Neural cell (in vitro differentiated cells): ENCODE data around the gene COPZ2. TPM values are rescaled to one million over a fixed set of nuclear protein-coding genes. Genes with fewer than 3 reads are reported as not detected.

ENCODE experiments used
- H2AFZ ChIP-seq: fragments of 200-600, 300-800 bp; sonication (generic), shearing (Covaris generic); 2 replicates; pipeline ENCODE4 v1.6.0; 2014; ENCODE audit warnings: low read depth, mild to moderate bottlenecking, antibody characterized with exemption, low read length, moderate library complexity
- H3F3A ChIP-seq: fragments of 200-600 bp; shearing (Covaris generic); 2 replicates; pipeline ENCODE4 v1.6.1; 2016; ENCODE audit warnings: mild to moderate bottlenecking, moderate library complexity, mixed read lengths, antibody characterized with exemption, low read length; ENCODE audit not compliant: insufficient read depth, poor library complexity, severe bottlenecking
- H3K27ac ChIP-seq: fragments of 200-600, 300-800 bp; sonication (generic), shearing (Covaris generic); 2 replicates; pipeline ENCODE4 v1.5.1; 2014; ENCODE audit warnings: mild to moderate bottlenecking, low read length, moderate library complexity
- H3K27me3 ChIP-seq: fragments of 300-800, 200-600 bp; sonication (generic), shearing (Covaris generic); 2 replicates; pipeline ENCODE4 v1.6.0; 2014; ENCODE audit warnings: mild to moderate bottlenecking, low read depth, low read length, moderate library complexity; ENCODE audit not compliant: insufficient read depth
- H3K36me3 ChIP-seq: fragments of 300-800, 200-600 bp; sonication (generic), shearing (Covaris generic); 2 replicates; pipeline ENCODE4 v1.5.1; 2014; ENCODE audit warnings: mild to moderate bottlenecking, antibody characterized with exemption, low read length, moderate library complexity; ENCODE audit not compliant: insufficient read depth
- H3K4me2 ChIP-seq: fragments of 300-800, 200-600 bp; sonication (generic), shearing (Covaris generic); 2 replicates; pipeline ENCODE4 v1.6.0; 2014; ENCODE audit warnings: mild to moderate bottlenecking, low read length
- H3K4me3 ChIP-seq: fragments of 300-800, 200-600 bp; sonication (generic), shearing (Covaris generic); 2 replicates; pipeline ENCODE4 v1.5.1; 2014; ENCODE audit warnings: mild to moderate bottlenecking, low read length, moderate library complexity
- H3K79me2 ChIP-seq: fragments of 200-600 bp; shearing (Covaris generic); replicated peaks from 2 replicates; pipeline ENCODE4 v1.6.0; 2014; ENCODE audit warnings: mild to moderate bottlenecking, low read length, moderate library complexity; ENCODE audit not compliant: insufficient read depth
- H3K9ac ChIP-seq: fragments of 300-800, 200-600 bp; sonication (generic), shearing (Covaris generic); 2 replicates; pipeline ENCODE4 v1.6.1; 2016; ENCODE audit warnings: mild to moderate bottlenecking, low read length, mixed read lengths
- H3K9me2 ChIP-seq: fragments of 200-600 bp; shearing (Covaris generic); 2 replicates; pipeline ENCODE4 v1.6.1; 2016; ENCODE audit warnings: mild to moderate bottlenecking, low read length, mixed read lengths; ENCODE audit not compliant: insufficient read depth
- H3K9me3 ChIP-seq: fragments of 200-600, 300-800 bp; sonication (generic), shearing (Covaris generic); 2 replicates; pipeline ENCODE4 v1.6.1; 2016; ENCODE audit warnings: mild to moderate bottlenecking, mixed run types, low read length, moderate library complexity, mixed read lengths
- H4K20me1 ChIP-seq: fragments of 200-600 bp; shearing (Covaris generic); 2 replicates; pipeline ENCODE4 v1.6.1; 2016; ENCODE audit warnings: mild to moderate bottlenecking, mixed run types; ENCODE audit not compliant: insufficient read depth
- CTCF ChIP-seq: fragments of 450-650 bp; IDR thresholded peaks from 2 replicates; pipeline ENCODE4 v1.5.1; 2014; ENCODE audit warnings: antibody characterized with exemption, mild to moderate bottlenecking, moderate library complexity; ENCODE audit not compliant: poor library complexity, severe bottlenecking
- EP300 ChIP-seq: fragments of 450-650 bp; conservative IDR thresholded peaks from 2 replicates; pipeline ENCODE4 v1.6.1; 2014; ENCODE audit warnings: antibody characterized with exemption, mild to moderate bottlenecking, moderate library complexity; ENCODE audit not compliant: poor library complexity, severe bottlenecking
- EZH2 ChIP-seq: fragments of 200-600, 300-800 bp; shearing (Covaris generic), sonication (generic); IDR thresholded peaks from 2 replicates; pipeline ENCODE4 v1.6.1; 2014; ENCODE audit warnings: antibody characterized with exemption, low read length, borderline replicate concordance, mild to moderate bottlenecking; ENCODE audit not compliant: insufficient read depth, poor library complexity, severe bottlenecking
- MXI1 ChIP-seq: fragments of 450-650 bp; conservative IDR thresholded peaks from 2 replicates; pipeline ENCODE4 v1.6.1; 2014; ENCODE audit warnings: antibody characterized with exemption, mild to moderate bottlenecking; ENCODE audit not compliant: poor library complexity, severe bottlenecking
- POLR2AphosphoS5 ChIP-seq: IDR thresholded peaks from 2 replicates; pipeline ENCODE4 v1.6.1; 2012
- RAD21 ChIP-seq: fragments of 450-650 bp; conservative IDR thresholded peaks from 2 replicates; pipeline ENCODE4 v1.6.1; 2014; ENCODE audit warnings: antibody characterized with exemption, mild to moderate bottlenecking, moderate library complexity
- REST ChIP-seq: IDR thresholded peaks from 2 replicates; pipeline ENCODE4 v1.6.1; 2012; ENCODE audit warnings: borderline replicate concordance
- SMC3 ChIP-seq: fragments of 450-650 bp; conservative IDR thresholded peaks from 2 replicates; pipeline ENCODE4 v1.6.1; 2014; ENCODE audit warnings: antibody characterized with exemption, mild to moderate bottlenecking, moderate library complexity; ENCODE audit not compliant: poor library complexity
- TAF1 ChIP-seq: IDR thresholded peaks from 2 replicates; pipeline ENCODE4 v1.6.1; 2012; ENCODE audit warnings: low read depth
- polyA plus RNA-seq: library from polyadenylated mRNA; depleted of rRNA; stranded (reverse); fragments of >200 nt; gene quantifications from 2 replicates; pipeline ENCODE4 v1.2.3, GENCODE V29; 2014

COPZ2 gene
- polyA plus RNA-seq, 1 donor from 2014 or later: not detected

GRCh38 chr17:48051706-48052486 lies 14.3 kb upstream of the COPZ2 start:
- no peaks in the 10 kb centered on the region for H3K9me3 ChIP-seq

GRCh38 chr17:48051283-48051682 lies 13.7 kb upstream of the COPZ2 start:
- Histone ChIP-seq H3K9me2 (no peaks in the 10 kb centered on the region), H3K27me3 (no peaks in the 10 kb centered on the region), H3K4me2 (no peak overlapping the region), H3K27ac (no peak overlapping the region), H3F3A (no peaks in the 10 kb centered on the region), H3K9me3 (no peaks in the 10 kb centered on the region), H3K9ac (no peak overlapping the region), H4K20me1 (peaks cover 5% of the 10 kb centered on the region), H3K36me3 (no peaks in the 10 kb centered on the region), H3K4me3 (no peak overlapping the region), H3K79me2 (peaks cover 71% of the 10 kb centered on the region), H2AFZ (no peak overlapping the region)
- TF ChIP-seq SMC3 (no peak), EZH2 (no peak), MXI1 (no peak), EP300 (no peak), TAF1 (no peak), RAD21 (no peak), POLR2AphosphoS5 (no peak), REST (no peak)

More at GRCh38 chr17:48051706-48052486, 14.3 kb upstream of the COPZ2 start:
- Histone ChIP-seq H3K9ac (no peak overlapping the region), H3K9me2 (no peaks in the 10 kb centered on the region), H3F3A (no peaks in the 10 kb centered on the region), H3K4me3 (peak overlapping the region; percentile 85), H3K27ac (no peak overlapping the region), H4K20me1 (peaks cover 5% of the 10 kb centered on the region), H3K27me3 (no peaks in the 10 kb centered on the region), H3K36me3 (no peaks in the 10 kb centered on the region), H2AFZ (no peak overlapping the region), H3K4me2 (no peak overlapping the region), H3K79me2 (peaks cover 65% of the 10 kb centered on the region)
- TF ChIP-seq REST (no peak), EP300 (no peak), CTCF (no peak), TAF1 (no peak), RAD21 (no peak), POLR2AphosphoS5 (no peak), SMC3 (no peak), EZH2 (no peak), MXI1 (no peak)
